ENCODE data around the gene OR2C3. TPM values are rescaled to one million over a fixed set of nuclear protein-coding genes. Genes with fewer than 3 reads are reported as not detected.

Gene OR2C3
- total and polyA plus RNA-seq, 2 of the 8 experiments (the other 6 are each of a cell fraction or from before 2014, with no cell fraction given) = not detected

DNA sequence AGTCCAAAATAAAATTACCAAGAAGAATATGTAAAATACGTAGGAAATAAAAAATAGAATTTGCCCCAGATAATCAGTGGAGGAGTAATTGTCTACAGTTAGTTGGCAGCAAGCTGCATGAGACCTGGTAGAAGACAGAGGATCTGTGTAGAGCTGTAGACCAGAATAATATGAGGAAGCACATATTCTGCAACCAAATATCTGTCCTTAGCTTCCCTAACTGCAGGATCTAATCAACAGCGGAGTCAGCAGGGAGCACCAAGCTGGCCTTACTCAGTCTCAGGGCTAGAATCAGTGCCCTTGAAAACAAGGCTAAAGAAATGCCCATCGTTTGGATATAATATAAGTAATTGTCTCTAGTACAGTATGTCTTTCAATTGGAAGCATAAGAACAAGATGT is 6.6 kb upstream of the OR2C3 start:
- H3K79me2 ChIP-seq (ENCODE audit: control insufficient read depth in 1 of 2, insufficient read depth in 2 of 2, low read length in 2 of 2) = no peaks in the 10 kb centered on the region
- no peak overlapping the region for H4K5ac ChIP-seq (ENCODE audit: insufficient read length, low read depth, low read length)
- H3K4ac ChIP-seq (replicated peaks; ENCODE audit: insufficient read length, low read depth, low read length) = no peak overlapping the region
- no peak overlapping the region for H2AK5ac ChIP-seq (ENCODE audit: low read depth, low read length)
- ChIA-PET CTCF (ENCODE audit: partially characterized antibody) (no interaction called here), POLR2A (ENCODE audit: partially characterized antibody) (no interaction called here)
- H3K4me3 ChIP-seq (ENCODE audit: extremely low read depth in 1 of 4, insufficient read depth in 2 of 4, low read depth in 3 of 4, low read length in 4 of 4) = no peak overlapping the region
- WGBS, 2 experiments (ENCODE audit: extremely low coverage in 1 of 2, insufficient coverage in 1 of 2, insufficient read length in 1 of 2, insufficient replicate concordance in 2 of 2, low coverage in 1 of 2, low lambda C conversion rate in 2 of 2, missing lambda C conversion rate in 1 of 2) = 39% methylated on average over 3 of the region's 3 CpGs; no CpG with 5 or more reads in 1 of the 2 experiments
- FAIRE-seq = no peak
- no peaks in the 10 kb centered on the region; a peak in 1 of 7 replicates for H3K4me1 ChIP-seq (replicated peaks in 1 of 4; ENCODE audit: control insufficient read depth in 3 of 4, insufficient read depth in 4 of 4, low read length in 3 of 4)
- H2BK120ac ChIP-seq (replicated peaks; ENCODE audit: low read depth, low read length) = no peak overlapping the region
- peaks cover 29 to 45% of the 10 kb centered on the region in 2 experiments for H3K9me3 ChIP-seq (ENCODE audit: insufficient read depth in 2 of 2, low read depth in 1 of 2, low read length in 1 of 2)
- no peak overlapping the region for H3K14ac ChIP-seq (ENCODE audit: insufficient read length)
- no peak overlapping the region for H2BK12ac ChIP-seq (ENCODE audit: low read depth, low read length)
- H3K36me3 ChIP-seq (ENCODE audit: control insufficient read depth in 2 of 4, insufficient read depth in 4 of 4, low read length in 3 of 4) = no peaks in the 10 kb centered on the region
- no peak overlapping the region for H2BK15ac ChIP-seq (ENCODE audit: low read length)
- no peak overlapping the region for H3K18ac ChIP-seq (ENCODE audit: extremely low read depth, low read length)
- H3K27me3 ChIP-seq (replicated peaks in 1 of 4; ENCODE audit: control insufficient read depth in 3 of 4, extremely low read depth in 1 of 4, insufficient read depth in 3 of 4, low read length in 3 of 4) = no peaks in the 10 kb centered on the region
- H4K20me1 ChIP-seq (replicated peaks in 1 of 2; ENCODE audit: control insufficient read depth in 1 of 2, insufficient read depth in 2 of 2, low read length in 2 of 2) = no peaks in the 10 kb centered on the region
- no peak overlapping the region for H2AFZ ChIP-seq (ENCODE audit: low read length)
- H3K4me2 ChIP-seq (ENCODE audit: insufficient read depth in 1 of 2, low read depth in 2 of 2, low read length in 2 of 2) = no peak overlapping the region
- DNase-seq (ENCODE audit: low read depth in 1 of 2, low spot score in 2 of 2) = no peak
- H4K91ac ChIP-seq (replicated peaks; ENCODE audit: insufficient read length, low read length) = no peak overlapping the region
- no peak for TF ChIP-seq SUZ12 (IDR thresholded peaks at IDR 0.05; ENCODE audit: low read length)
- TF ChIP-seq GTF2F1 (IDR thresholded peaks at IDR 0.05; ENCODE audit: borderline replicate concordance, low read depth, low read length) = no peak
- TF ChIP-seq NANOG (IDR thresholded peaks at IDR 0.05; ENCODE audit: insufficient read depth, low read depth, low read length, poor library complexity, severe bottlenecking) = no peak
- no peak for TF ChIP-seq EGR1 (IDR thresholded peaks at IDR 0.05; ENCODE audit: borderline replicate concordance, low read depth, low read length)
- no peaks in the 10 kb centered on the region for H3K79me1 ChIP-seq (ENCODE audit: low read depth, low read length)
- H3K27ac ChIP-seq (ENCODE audit: low read depth, low read length) = no peak overlapping the region
- no peaks in the 10 kb centered on the region for H3K23me2 ChIP-seq (ENCODE audit: low read depth, low read length)
- no peak overlapping the region for H2BK5ac ChIP-seq (ENCODE audit: low read depth, low read length)
- H3K9ac ChIP-seq (replicated peaks in 1 of 4; ENCODE audit: extremely low read depth in 1 of 4, low read depth in 3 of 4, low read length in 3 of 4) = no peak overlapping the region
- H2BK20ac ChIP-seq (ENCODE audit: low read length) = no peak overlapping the region
- no peak overlapping the region for H3K56ac ChIP-seq (replicated peaks; ENCODE audit: insufficient read length, low read depth, low read length)
- H3K23ac ChIP-seq (ENCODE audit: insufficient read length) = no peak overlapping the region
- no peak overlapping the region for H4K8ac ChIP-seq (ENCODE audit: extremely low read depth, insufficient read depth, low read length)

Data from H1 (cell line).